Upper lobe of left lung (tissue), 6 donors: Measurements from ENCODE around the gene PID1. TPM values are rescaled to one million over a fixed set of nuclear protein-coding genes. Genes with fewer than 3 reads are reported as not detected.

ENCODE experiments used
- ATAC-seq, 2 donors: fragments of 200-7000 bp; cut with Tn5 transposase; one replicate each; pipeline ENCODE4 v1.9.1; 2022; ENCODE audit warnings: mild to moderate bottlenecking in 2 of 2, moderate library complexity in 2 of 2; ENCODE audit not compliant: low FRiP score in 2 of 2
- DNase-seq, 2 donors: peaks; one replicate each; pipeline ENCODE4 v3.0.0-alpha.2; 2019 to 2020
- H3K27ac ChIP-seq, 4 donors: fragments of 200-600 bp; sonication (generic); one replicate each; pipeline ENCODE4 v1.5.1; 2016 to 2019
- H3K27me3 ChIP-seq, 4 donors: fragments of 200-600 bp; sonication (generic); one replicate each; pipeline ENCODE4 v1.5.1; 2017 to 2019
- H3K36me3 ChIP-seq, 4 donors: fragments of 200-600 bp; sonication (generic); one replicate each; pipeline ENCODE4 v1.5.1; 2016 to 2019
- H3K4me1 ChIP-seq, 4 donors: fragments of 200-600 bp; sonication (generic); one replicate each; pipeline ENCODE4 v1.5.1; 2018 to 2019
- H3K4me3 ChIP-seq, 4 donors: fragments of 200-600 bp; sonication (generic); one replicate each; pipeline ENCODE4 v1.5.1; 2017 to 2019; ENCODE audit warnings: mild to moderate bottlenecking in 2 of 4, moderate library complexity in 1 of 4
- H3K9me3 ChIP-seq, 4 donors: fragments of 200-600 bp; sonication (generic); one replicate each; pipeline ENCODE4 v1.5.1; 2018 to 2019
- EP300 ChIP-seq, 4 donors: sonication (generic); formaldehyde crosslinking; IDR thresholded peaks; one replicate each; pipeline ENCODE4 v1.5.1; 2017; ENCODE audit warnings: antibody characterized with exemption in 4 of 4, control low read depth in 2 of 4
- POLR2A ChIP-seq, 4 donors: fragments of 450-650 bp; IDR thresholded peaks; one replicate each; pipeline ENCODE4 v1.5.1; 2016 to 2017; ENCODE audit warnings: antibody characterized with exemption in 4 of 4, mild to moderate bottlenecking in 2 of 4
- POLR2AphosphoS5 ChIP-seq, 2 donors: sonication (generic); formaldehyde crosslinking; IDR thresholded peaks; one replicate each; pipeline ENCODE4 v1.5.1; 2017; ENCODE audit warnings: antibody characterized with exemption in 2 of 2
- WGBS, 2 donors: methylation state at CpG; one replicate each; pipeline ENCODE4 v1.1.5; 2017 to 2018; 5-methylcytosine and 5-hydroxymethylcytosine counted together
- total RNA-seq, 6 donors: library from RNA; depleted of rRNA in 4 of 6; stranded (reverse); fragments of >200 nt in 4 of 6; gene quantifications; one replicate each; pipeline versions ENCODE4 v1.1.0 to v1.2.1, GENCODE V29; 2016 to 2021
- TF ChIP-seq, protein P1 (sequence below), 6 experiments: fragments of 450-650 bp in 4 of 6; fragments of 200-600 bp in 2 of 6; sonication (generic) in 2 of 6; IDR thresholded peaks; one replicate each; pipeline ENCODE4 v1.5.1; 2016 to 2019; ENCODE audit warnings: antibody characterized with exemption in 6 of 6
- donor health status: DM: no; HTN: no; CAD: no; lungs with moderate emphysema.
- donor health status: DM: no; HTN: yes; CAD: no; lungs with severe emphysema.

Gene PID1
- total RNA-seq, 6 donors from 2014 or later: 20.8 to 59.7 (median 39.8) TPM

DNA sequence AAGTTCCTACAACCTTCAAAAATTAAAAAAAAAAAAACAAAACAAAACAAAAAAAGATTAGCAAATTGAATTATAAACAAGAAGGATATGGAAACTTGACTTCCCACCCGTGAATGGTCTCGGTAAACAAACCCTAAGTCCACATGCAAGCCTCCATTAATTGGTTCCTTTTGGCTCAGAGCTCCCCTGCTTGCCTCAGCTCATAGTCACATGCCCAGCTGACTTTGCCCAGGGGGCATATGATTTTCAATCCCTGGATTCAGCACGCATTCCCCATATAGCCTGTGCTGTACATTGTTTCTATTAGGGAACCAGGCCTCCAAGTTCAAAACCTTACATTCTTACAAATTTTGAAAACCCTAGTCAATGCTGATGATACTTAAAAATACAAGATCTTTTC is 95.0 kb downstream of the PID1 start:
- TF ChIP-seq POLR2A (IDR thresholded peaks at IDR 0.05): no peak
- TF ChIP-seq POLR2AphosphoS5 (IDR thresholded peaks at IDR 0.05): no peak
- TF ChIP-seq, protein P1, sequence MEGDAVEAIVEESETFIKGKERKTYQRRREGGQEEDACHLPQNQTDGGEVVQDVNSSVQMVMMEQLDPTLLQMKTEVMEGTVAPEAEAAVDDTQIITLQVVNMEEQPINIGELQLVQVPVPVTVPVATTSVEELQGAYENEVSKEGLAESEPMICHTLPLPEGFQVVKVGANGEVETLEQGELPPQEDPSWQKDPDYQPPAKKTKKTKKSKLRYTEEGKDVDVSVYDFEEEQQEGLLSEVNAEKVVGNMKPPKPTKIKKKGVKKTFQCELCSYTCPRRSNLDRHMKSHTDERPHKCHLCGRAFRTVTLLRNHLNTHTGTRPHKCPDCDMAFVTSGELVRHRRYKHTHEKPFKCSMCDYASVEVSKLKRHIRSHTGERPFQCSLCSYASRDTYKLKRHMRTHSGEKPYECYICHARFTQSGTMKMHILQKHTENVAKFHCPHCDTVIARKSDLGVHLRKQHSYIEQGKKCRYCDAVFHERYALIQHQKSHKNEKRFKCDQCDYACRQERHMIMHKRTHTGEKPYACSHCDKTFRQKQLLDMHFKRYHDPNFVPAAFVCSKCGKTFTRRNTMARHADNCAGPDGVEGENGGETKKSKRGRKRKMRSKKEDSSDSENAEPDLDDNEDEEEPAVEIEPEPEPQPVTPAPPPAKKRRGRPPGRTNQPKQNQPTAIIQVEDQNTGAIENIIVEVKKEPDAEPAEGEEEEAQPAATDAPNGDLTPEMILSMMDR (IDR thresholded peaks at IDR 0.05): no peak
- no peak for TF ChIP-seq EP300 (IDR thresholded peaks at IDR 0.05)

DNA sequence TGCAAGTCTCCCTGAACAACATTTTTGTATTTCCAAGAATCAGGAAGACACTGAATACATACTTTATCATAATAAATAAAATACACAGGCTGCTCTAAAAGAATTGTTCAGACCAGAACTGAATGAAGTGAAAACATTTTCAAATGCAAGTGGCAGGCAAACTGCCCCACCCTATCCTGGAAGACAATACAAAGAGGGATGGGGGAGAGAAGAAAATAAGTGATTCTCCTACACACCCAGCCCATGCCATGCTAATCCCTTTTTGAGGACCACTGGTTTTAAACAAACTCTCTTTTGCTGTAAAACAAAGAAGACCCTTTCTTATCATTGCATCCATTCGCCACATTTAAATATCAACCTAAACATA is 95.6 kb downstream of the PID1 start:
- TF ChIP-seq, protein P1 (IDR thresholded peaks at IDR 0.05): no peak
- TF ChIP-seq POLR2AphosphoS5 (IDR thresholded peaks at IDR 0.05) (no peak), EP300 (IDR thresholded peaks at IDR 0.05) (no peak), POLR2A (IDR thresholded peaks at IDR 0.05) (no peak)
- Histone ChIP-seq H3K27me3 (no peaks in the 10 kb centered on the region), H3K4me3 (no peak overlapping the region), H3K36me3 (no peaks in the 10 kb centered on the region), H3K9me3 (no peaks in the 10 kb centered on the region), H3K27ac (no peak overlapping the region), H3K4me1 (peaks cover 0 to 7% (median 0%) of the 10 kb centered on the region in 4 donors)
- DNase-seq: no peak
- no peak for ATAC-seq
- WGBS, 2 donors: 89 to 90% methylated on average over 1 of the region's 1 CpG

More for the DNA sequence above, 95.0 kb downstream of the PID1 start:
- Histone ChIP-seq H3K36me3 (no peaks in the 10 kb centered on the region), H3K4me1 (peaks cover 0 to 7% (median 0%) of the 10 kb centered on the region in 4 donors), H3K4me3 (no peak overlapping the region), H3K9me3 (no peaks in the 10 kb centered on the region), H3K27ac (no peak overlapping the region), H3K27me3 (no peaks in the 10 kb centered on the region)
- ATAC-seq (no peak), DNase-seq (no peak)
- WGBS, 2 donors: 57 to 58% methylated on average over 3 of the region's 3 CpGs

DNA sequence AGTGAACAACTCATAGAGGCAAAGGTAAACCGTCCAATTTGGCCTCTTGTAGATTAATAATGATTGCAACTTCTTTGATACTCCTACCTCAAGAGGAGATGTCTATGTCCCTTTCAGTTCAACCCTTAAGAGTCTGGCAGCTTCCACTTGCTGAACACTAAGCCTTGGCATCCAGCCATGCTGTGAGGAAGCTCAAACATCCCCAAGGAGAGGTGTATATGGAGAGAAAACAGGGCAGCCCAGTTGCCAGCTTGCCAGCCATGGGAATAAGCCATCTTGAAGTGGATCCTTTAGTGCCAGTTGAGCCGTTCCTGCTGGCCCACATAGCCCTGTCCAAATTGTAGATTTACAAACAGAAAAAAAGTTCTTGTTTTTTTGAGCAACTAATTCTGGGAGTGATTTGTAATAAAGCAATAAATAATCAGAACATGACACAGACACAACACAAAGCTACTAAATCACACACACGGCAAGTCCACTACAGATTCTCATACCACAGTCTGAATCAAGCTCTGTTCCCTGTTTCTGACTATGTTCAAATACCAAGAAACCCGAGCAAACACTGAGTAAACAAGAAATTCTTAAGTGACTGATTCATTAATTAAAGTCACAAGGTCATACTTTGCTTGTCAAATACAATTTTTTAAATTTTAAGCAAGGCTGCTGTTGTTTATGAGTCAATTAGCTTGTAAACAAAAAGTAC is 96.1 kb downstream of the PID1 start:
- no peaks in the 10 kb centered on the region for H3K27me3 ChIP-seq
- H3K9me3 ChIP-seq: no peaks in the 10 kb centered on the region
- TF ChIP-seq EP300 (IDR thresholded peaks at IDR 0.05): no peak
- TF ChIP-seq POLR2A (IDR thresholded peaks at IDR 0.05): no peak
- TF ChIP-seq, protein P1 (IDR thresholded peaks at IDR 0.05): no peak
- no peak for TF ChIP-seq POLR2AphosphoS5 (IDR thresholded peaks at IDR 0.05)
- ATAC-seq: peak; percentile 18 to 60
- DNase-seq: peak in 1 of 2 donors; percentile 53
- H3K36me3 ChIP-seq: no peaks in the 10 kb centered on the region
- peaks cover 0 to 7% (median 1%) of the 10 kb centered on the region in 4 donors for H3K4me1 ChIP-seq
- 38 to 56% methylated on average over 4 of the region's 4 CpGs for WGBS, 2 donors
- H3K27ac ChIP-seq: peak overlapping the region in 2 of 4 donors; percentile 24 to 33
- no peak overlapping the region for H3K4me3 ChIP-seq

DNA sequence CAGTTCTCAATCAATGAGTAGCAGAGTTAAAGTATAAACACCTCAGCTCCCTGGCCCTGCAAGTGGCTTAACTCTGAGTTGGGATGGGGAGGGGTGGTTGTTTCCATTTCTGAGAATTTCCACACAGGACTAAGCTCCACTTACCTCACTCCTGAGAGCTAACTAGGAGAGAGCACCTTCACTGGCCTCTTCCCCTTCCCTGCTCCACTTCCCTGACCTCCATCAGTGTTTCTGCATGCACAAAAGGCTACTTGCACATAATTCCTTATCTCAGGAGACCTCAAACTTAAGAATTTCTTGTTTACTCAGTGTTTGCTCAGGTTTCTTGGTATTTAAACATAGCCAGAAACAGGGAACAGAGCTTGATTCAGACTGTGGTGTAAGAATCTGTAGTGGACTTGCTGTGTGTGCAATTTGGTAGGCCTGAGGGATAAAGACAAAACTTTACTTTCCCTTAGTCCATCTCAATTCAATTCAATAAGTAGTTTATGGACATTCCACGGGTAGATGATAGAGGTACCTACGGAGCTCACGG is 97.2 kb downstream of the PID1 start:
- no peak for DNase-seq
- no peak overlapping the region for H3K27ac ChIP-seq

More for the DNA sequence above, 97.2 kb downstream of the PID1 start:
- Histone ChIP-seq H3K4me1 (peaks cover 0 to 7% (median 2%) of the 10 kb centered on the region in 4 donors), H3K9me3 (no peaks in the 10 kb centered on the region), H3K4me3 (no peak overlapping the region), H3K27me3 (no peaks in the 10 kb centered on the region), H3K36me3 (no peaks in the 10 kb centered on the region)
- TF ChIP-seq, protein P1 (IDR thresholded peaks at IDR 0.05): no peak
- TF ChIP-seq POLR2AphosphoS5 (IDR thresholded peaks at IDR 0.05): no peak
- no peak for TF ChIP-seq EP300 (IDR thresholded peaks at IDR 0.05)
- no peak for ATAC-seq
- WGBS, 2 donors: 57 to 72% methylated on average over 3 of the region's 3 CpGs
